ENCODE data around the gene ITPA. TPM values are rescaled to one million over a fixed set of nuclear protein-coding genes. Genes with fewer than 3 reads are reported as not detected.
A peak's percentile ranks its signal among the peaks of the same experiment; 100 is the strongest.

Gene ITPA
- total and polyA plus RNA-seq, 2 of the 4 experiments (the other 2 are of a cell fraction): 32.4 to 49.0 TPM

- TF ChIP-seq MXI1 (IDR thresholded peaks at IDR 0.05; ENCODE audit: borderline replicate concordance, low read depth, low read length): no peak
Observed at GRCh38 chr20:3248167-3248992, 39.1 kb downstream of the ITPA start (continued).

GRCh38 chr20:3248993-3249347, 39.7 kb downstream of the ITPA start:
- Histone ChIP-seq H3K4me3 (ENCODE audit: insufficient read depth, low read depth, low read length) (no peak overlapping the region), H3K9me3 (ENCODE audit: control insufficient read depth, insufficient read depth, low read length) (no peaks in the 10 kb centered on the region), H3K4ac (ENCODE audit: low read depth, low read length) (no peak overlapping the region), H2BK120ac (ENCODE audit: low read depth, low read length) (no peak overlapping the region), H3K18ac (ENCODE audit: low read depth, low read length) (no peak overlapping the region), H3K14ac (replicated peaks; ENCODE audit: low read depth, low read length) (no peak overlapping the region), H3K9me1 (ENCODE audit: insufficient read depth, low read length) (no peaks in the 10 kb centered on the region), H3K79me1 (ENCODE audit: low read depth in 1 of 2, low read length in 2 of 2) (no peaks in the 10 kb centered on the region), H3K36me3 (ENCODE audit: control insufficient read depth, insufficient read depth, low read length) (peaks cover 16% of the 10 kb centered on the region), H4K5ac (ENCODE audit: low read depth, low read length) (no peak overlapping the region), H3K9ac (ENCODE audit: low read depth, low read length) (no peak overlapping the region), H4K91ac (ENCODE audit: insufficient read depth, low read depth, low read length) (no peak overlapping the region), H3K4me1 (ENCODE audit: control insufficient read depth, insufficient read depth, low read length) (no peaks in the 10 kb centered on the region), H2AK5ac (ENCODE audit: low read depth, low read length) (no peak overlapping the region), H2AK9ac (replicated peaks; ENCODE audit: low read depth, low read length, poor library complexity) (no peak overlapping the region), H4K20me1 (ENCODE audit: insufficient read depth, low read length) (no peaks in the 10 kb centered on the region), H2BK20ac (ENCODE audit: low read depth, low read length) (no peak overlapping the region), H3K56ac (ENCODE audit: extremely low read depth, insufficient read depth, low read length) (no peak overlapping the region), H3K23ac (ENCODE audit: low read depth, low read length) (no peak overlapping the region), H2BK15ac (ENCODE audit: low read depth, low read length) (no peak overlapping the region), H2AFZ (replicated peaks; ENCODE audit: low read length, poor library complexity) (no peak overlapping the region), H2BK5ac (ENCODE audit: low read depth, low read length, poor library complexity, severe bottlenecking) (no peak overlapping the region), H3K4me2 (ENCODE audit: low read depth, low read length) (peak overlapping the region; percentile 64; the same call in 1 of the 2 replicates), H4K8ac (ENCODE audit: low read depth in 2 of 2, low read length in 2 of 2) (no peak overlapping the region), H3K27me3 (ENCODE audit: control insufficient read depth, insufficient read depth, low read length) (peaks cover 6% of the 10 kb centered on the region; the same call in 1 of the 2 replicates), H3K27ac (ENCODE audit: insufficient read depth, low read length) (no peak overlapping the region)
- BruUV-seq (replicated peaks): no TSS peak
- ChIA-PET POLR2A (ENCODE audit: unreplicated experiment) (no interaction called here), CTCF (interaction anchor here (0.7 to 1.2 kb wide), 3 partner anchors 10 to 248 kb away, joined by 3 to 4 read pairs (median 3); no protein-coding TSS in a partner anchor)
- WGBS, 2 experiments (ENCODE audit: extremely low coverage in 2 of 2, insufficient read length in 1 of 2): no CpG with 5 or more reads among the region's 18 CpGs
- dilution Hi-C loops (cut with HindIII; ENCODE audit: low sequenced_read_pairs, unreplicated experiment) (no loop called here), in situ Hi-C loops (cut with MboI; ENCODE audit: low sequenced_read_pairs) (no loop called here), intact Hi-C loops (cut with micrococcal nuclease) (no loop called here)
- no peak for DNase-seq
- peak; percentile 29 for ATAC-seq (ENCODE audit: low read depth)
- TF ChIP-seq ELK1 (IDR thresholded peaks at IDR 0.05; ENCODE audit: borderline replicate concordance, low read depth, low read length): no peak
- TF ChIP-seq RAD21 (IDR thresholded peaks at IDR 0.05; ENCODE audit: low read length): no peak
- no peak for TF ChIP-seq RFX5 (IDR thresholded peaks at IDR 0.05; ENCODE audit: low read depth, low read length)
- no peak for TF ChIP-seq FOS (IDR thresholded peaks at IDR 0.05; ENCODE audit: low read depth, low read length)
- TF ChIP-seq MAFK (IDR thresholded peaks at IDR 0.05; ENCODE audit: low read depth, low read length): no peak
- no peak for TF ChIP-seq POLR2A (IDR thresholded peaks at IDR 0.05; ENCODE audit: low read depth, low read length)
- no peak for TF ChIP-seq SMC3 (IDR thresholded peaks at IDR 0.05; ENCODE audit: low read depth, low read length)
- TF ChIP-seq NFE2L2 (IDR thresholded peaks at IDR 0.05; ENCODE audit: low read depth, low read length): no peak
- TF ChIP-seq CHD1 (IDR thresholded peaks at IDR 0.05; ENCODE audit: low read depth, low read length): no peak
- TF ChIP-seq BHLHE40 (IDR thresholded peaks at IDR 0.05; ENCODE audit: low read depth, low read length): no peak
- no peak for TF ChIP-seq MAZ (IDR thresholded peaks at IDR 0.05; ENCODE audit: borderline replicate concordance, low read depth, low read length)
- TF ChIP-seq CEBPB (IDR thresholded peaks at IDR 0.05; ENCODE audit: low read depth, low read length): no peak
- TF ChIP-seq MXI1 (IDR thresholded peaks at IDR 0.05; ENCODE audit: borderline replicate concordance, low read depth, low read length): no peak
- TF ChIP-seq, protein P1, sequence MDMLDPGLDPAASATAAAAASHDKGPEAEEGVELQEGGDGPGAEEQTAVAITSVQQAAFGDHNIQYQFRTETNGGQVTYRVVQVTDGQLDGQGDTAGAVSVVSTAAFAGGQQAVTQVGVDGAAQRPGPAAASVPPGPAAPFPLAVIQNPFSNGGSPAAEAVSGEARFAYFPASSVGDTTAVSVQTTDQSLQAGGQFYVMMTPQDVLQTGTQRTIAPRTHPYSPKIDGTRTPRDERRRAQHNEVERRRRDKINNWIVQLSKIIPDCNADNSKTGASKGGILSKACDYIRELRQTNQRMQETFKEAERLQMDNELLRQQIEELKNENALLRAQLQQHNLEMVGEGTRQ (IDR thresholded peaks at IDR 0.05; ENCODE audit: low read depth, low read length): no peak
- TF ChIP-seq RCOR1 (IDR thresholded peaks at IDR 0.05; ENCODE audit: insufficient replicate concordance, low read length): no peak

Measured in IMR-90 (cell line).